ENCODE measurements around the gene ADGRE3.

Gene ADGRE3

GRCh38 chr19:14678199-14678598 lies 3.6 kb upstream of the ADGRE3 start:
- H3K79me2 ChIP-seq (ENCODE audit: insufficient read depth, low read length): no peaks in the 10 kb centered on the region
- no peaks in the 10 kb centered on the region for H3K4me1 ChIP-seq (ENCODE audit: insufficient read depth, low read length, poor library complexity, severe bottlenecking)
- H4K20me1 ChIP-seq (ENCODE audit: insufficient read depth, low read length, poor library complexity, severe bottlenecking): no peaks in the 10 kb centered on the region
- H2AFZ ChIP-seq (ENCODE audit: low read length): no peak overlapping the region
- TF ChIP-seq EZH2phosphoT487 (IDR thresholded peaks at IDR 0.05; ENCODE audit: borderline replicate concordance): no peak
- TF ChIP-seq, protein P1, sequence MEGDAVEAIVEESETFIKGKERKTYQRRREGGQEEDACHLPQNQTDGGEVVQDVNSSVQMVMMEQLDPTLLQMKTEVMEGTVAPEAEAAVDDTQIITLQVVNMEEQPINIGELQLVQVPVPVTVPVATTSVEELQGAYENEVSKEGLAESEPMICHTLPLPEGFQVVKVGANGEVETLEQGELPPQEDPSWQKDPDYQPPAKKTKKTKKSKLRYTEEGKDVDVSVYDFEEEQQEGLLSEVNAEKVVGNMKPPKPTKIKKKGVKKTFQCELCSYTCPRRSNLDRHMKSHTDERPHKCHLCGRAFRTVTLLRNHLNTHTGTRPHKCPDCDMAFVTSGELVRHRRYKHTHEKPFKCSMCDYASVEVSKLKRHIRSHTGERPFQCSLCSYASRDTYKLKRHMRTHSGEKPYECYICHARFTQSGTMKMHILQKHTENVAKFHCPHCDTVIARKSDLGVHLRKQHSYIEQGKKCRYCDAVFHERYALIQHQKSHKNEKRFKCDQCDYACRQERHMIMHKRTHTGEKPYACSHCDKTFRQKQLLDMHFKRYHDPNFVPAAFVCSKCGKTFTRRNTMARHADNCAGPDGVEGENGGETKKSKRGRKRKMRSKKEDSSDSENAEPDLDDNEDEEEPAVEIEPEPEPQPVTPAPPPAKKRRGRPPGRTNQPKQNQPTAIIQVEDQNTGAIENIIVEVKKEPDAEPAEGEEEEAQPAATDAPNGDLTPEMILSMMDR (conservative IDR thresholded peaks at IDR 0.05; ENCODE audit: low read length): no peak
- no peak overlapping the region for H3K9ac ChIP-seq (ENCODE audit: low read depth, low read length, poor library complexity, severe bottlenecking)
- H3K9me3 ChIP-seq (ENCODE audit: insufficient read depth, low read depth, low read length): no peaks in the 10 kb centered on the region
- H3K36me3 ChIP-seq (ENCODE audit: insufficient read depth, low read length): no peaks in the 10 kb centered on the region
- no peaks in the 10 kb centered on the region for H3K9me2 ChIP-seq (replicated peaks; ENCODE audit: low read depth, low read length)
- no peaks in the 10 kb centered on the region for H3K27me3 ChIP-seq (ENCODE audit: insufficient read depth, low read length, poor library complexity, severe bottlenecking)
- H3F3A ChIP-seq (ENCODE audit: low read depth): no peaks in the 10 kb centered on the region
- no peak overlapping the region for H3K4me3 ChIP-seq (ENCODE audit: low read length, poor library complexity, severe bottlenecking)
- H3K4me2 ChIP-seq (ENCODE audit: low read depth, low read length, poor library complexity, severe bottlenecking): no peak overlapping the region

DNA sequence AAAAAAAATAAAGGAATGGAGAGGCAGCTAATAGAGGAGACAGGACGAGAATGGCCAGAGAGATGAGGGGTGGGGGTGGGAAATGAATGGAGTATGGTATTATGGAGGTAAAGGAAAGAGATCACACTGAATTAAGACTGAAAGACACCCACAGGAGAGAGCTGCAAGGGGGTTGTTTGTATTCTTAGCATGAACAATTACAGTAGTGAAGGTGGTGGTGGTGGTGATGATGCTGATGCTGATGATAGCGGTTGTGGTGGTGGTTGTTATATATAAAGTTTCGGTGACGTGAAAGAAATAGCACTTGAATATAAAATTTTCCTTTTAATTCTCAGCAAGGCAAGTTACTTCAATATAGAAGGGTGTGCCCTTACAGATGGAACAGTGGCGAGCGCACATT lies 2.8 kb upstream of the ADGRE3 start:
- Histone ChIP-seq H4K20me1 (ENCODE audit: insufficient read depth, low read length, poor library complexity, severe bottlenecking) (no peaks in the 10 kb centered on the region), H3K27me3 (ENCODE audit: insufficient read depth, low read length, poor library complexity, severe bottlenecking) (no peaks in the 10 kb centered on the region), H3K4me3 (ENCODE audit: low read length, poor library complexity, severe bottlenecking) (no peak overlapping the region), H3K9ac (ENCODE audit: low read depth, low read length, poor library complexity, severe bottlenecking) (no peak overlapping the region), H3K4me1 (ENCODE audit: insufficient read depth, low read length, poor library complexity, severe bottlenecking) (peaks cover under 1% of the 10 kb centered on the region), H3K9me3 (ENCODE audit: insufficient read depth, low read depth, low read length) (no peaks in the 10 kb centered on the region), H3F3A (ENCODE audit: low read depth) (no peaks in the 10 kb centered on the region), H3K79me2 (ENCODE audit: insufficient read depth, low read length) (no peaks in the 10 kb centered on the region), H3K4me2 (ENCODE audit: low read depth, low read length, poor library complexity, severe bottlenecking) (no peak overlapping the region), H2AFZ (ENCODE audit: low read length) (no peak overlapping the region), H3K9me2 (replicated peaks; ENCODE audit: low read depth, low read length) (no peaks in the 10 kb centered on the region), H3K36me3 (ENCODE audit: insufficient read depth, low read length) (no peaks in the 10 kb centered on the region)
- TF ChIP-seq, protein P1 (conservative IDR thresholded peaks at IDR 0.05; ENCODE audit: low read length): no peak
- TF ChIP-seq EZH2phosphoT487 (IDR thresholded peaks at IDR 0.05; ENCODE audit: borderline replicate concordance): no peak

GRCh38 chr19:14676762-14677161 lies 2.1 kb upstream of the ADGRE3 start:
- Histone ChIP-seq H3K9me2 (replicated peaks; ENCODE audit: low read depth, low read length) (no peaks in the 10 kb centered on the region), H3K4me2 (ENCODE audit: low read depth, low read length, poor library complexity, severe bottlenecking) (no peak overlapping the region), H3K4me3 (ENCODE audit: low read length, poor library complexity, severe bottlenecking) (no peak overlapping the region), H3K36me3 (ENCODE audit: insufficient read depth, low read length) (no peaks in the 10 kb centered on the region), H3F3A (ENCODE audit: low read depth) (no peaks in the 10 kb centered on the region), H2AFZ (ENCODE audit: low read length) (no peak overlapping the region), H3K4me1 (ENCODE audit: insufficient read depth, low read length, poor library complexity, severe bottlenecking) (peaks cover 5% of the 10 kb centered on the region), H3K9ac (ENCODE audit: low read depth, low read length, poor library complexity, severe bottlenecking) (no peak overlapping the region), H3K27me3 (ENCODE audit: insufficient read depth, low read length, poor library complexity, severe bottlenecking) (no peaks in the 10 kb centered on the region), H3K79me2 (ENCODE audit: insufficient read depth, low read length) (no peaks in the 10 kb centered on the region), H4K20me1 (ENCODE audit: insufficient read depth, low read length, poor library complexity, severe bottlenecking) (no peaks in the 10 kb centered on the region), H3K9me3 (ENCODE audit: insufficient read depth, low read depth, low read length) (no peaks in the 10 kb centered on the region)
- TF ChIP-seq, protein P1 (conservative IDR thresholded peaks at IDR 0.05; ENCODE audit: low read length): no peak
- TF ChIP-seq EZH2phosphoT487 (IDR thresholded peaks at IDR 0.05; ENCODE audit: borderline replicate concordance): no peak

Data from Loucy (cell line).